HG03066 (cell line): ENCODE results near the gene HS6ST1.

Source experiments
- ATAC-seq: cut with Tn5 transposase; IDR thresholded peaks from one replicate; pipeline ENCODE4 v1.9.1; 2021; ENCODE audit warnings: low read depth; ENCODE audit not compliant: unreplicated experiment

The HS6ST1 gene

GRCh38 chr2:128284841-128285240, 33.8 kb downstream of the HS6ST1 start:
- no peak for ATAC-seq

DNA sequence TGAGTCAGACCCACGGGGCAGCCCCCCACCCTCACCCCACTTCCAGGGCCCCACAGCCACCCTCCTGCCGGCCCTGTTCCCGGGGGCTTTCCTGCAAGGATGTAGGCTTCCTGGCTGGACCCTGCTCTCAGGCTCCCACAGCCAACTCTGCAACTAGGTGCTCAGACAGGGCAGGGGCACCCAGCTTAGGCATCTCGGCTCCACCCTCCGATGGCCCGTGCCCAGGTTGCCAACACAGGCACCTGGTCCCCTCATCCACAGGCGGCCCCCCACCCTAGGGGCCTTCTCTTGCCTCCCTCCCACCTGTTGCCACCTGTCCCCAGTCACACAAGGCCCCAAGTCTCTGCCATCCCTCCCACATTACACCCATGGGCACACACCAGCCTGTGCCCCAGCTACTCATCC, 34.6 kb downstream of the HS6ST1 start:
- ATAC-seq, result no peak

DNA sequence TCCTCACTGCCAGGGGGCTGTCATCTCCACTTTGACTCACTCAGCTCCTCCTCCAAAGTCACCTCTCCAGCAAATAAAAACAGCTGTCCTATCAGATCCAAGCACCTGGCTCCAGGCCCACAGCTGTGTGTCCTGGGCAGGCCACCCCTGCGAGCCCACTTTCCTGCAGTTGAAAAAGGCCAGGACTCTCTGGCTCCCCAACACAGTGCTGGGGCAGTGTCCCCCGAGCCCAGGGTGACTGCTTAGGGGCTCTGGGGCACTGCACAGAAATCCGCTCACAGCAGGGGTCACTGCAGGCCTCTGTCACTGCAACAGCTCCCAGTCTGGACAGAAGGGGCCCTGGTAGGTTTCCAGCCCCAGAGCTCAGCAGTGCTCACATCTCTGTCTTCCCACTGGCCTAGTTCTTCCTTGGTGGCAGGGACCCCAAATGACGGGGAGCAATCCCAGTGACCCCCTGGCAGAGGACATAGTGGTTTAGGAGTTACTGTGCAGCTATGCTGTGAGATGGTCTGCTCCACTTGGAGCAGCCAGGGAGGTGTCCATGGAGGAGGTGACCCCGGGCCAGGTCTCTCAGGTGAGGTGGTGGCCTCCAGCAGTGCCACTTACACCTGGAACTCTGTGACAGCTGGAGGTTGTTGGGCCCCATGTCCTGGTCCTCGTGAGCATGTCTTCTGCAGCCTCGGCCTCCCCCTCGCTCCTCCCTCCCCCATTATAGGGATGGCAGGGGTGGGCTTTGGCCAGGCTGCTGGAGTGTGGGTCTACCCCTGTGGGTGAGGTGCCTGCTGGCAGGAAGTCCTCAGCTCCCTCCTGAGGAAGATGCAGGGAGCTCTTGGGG, 35.5 kb downstream of the HS6ST1 start:
- ATAC-seq, result no peak

DNA sequence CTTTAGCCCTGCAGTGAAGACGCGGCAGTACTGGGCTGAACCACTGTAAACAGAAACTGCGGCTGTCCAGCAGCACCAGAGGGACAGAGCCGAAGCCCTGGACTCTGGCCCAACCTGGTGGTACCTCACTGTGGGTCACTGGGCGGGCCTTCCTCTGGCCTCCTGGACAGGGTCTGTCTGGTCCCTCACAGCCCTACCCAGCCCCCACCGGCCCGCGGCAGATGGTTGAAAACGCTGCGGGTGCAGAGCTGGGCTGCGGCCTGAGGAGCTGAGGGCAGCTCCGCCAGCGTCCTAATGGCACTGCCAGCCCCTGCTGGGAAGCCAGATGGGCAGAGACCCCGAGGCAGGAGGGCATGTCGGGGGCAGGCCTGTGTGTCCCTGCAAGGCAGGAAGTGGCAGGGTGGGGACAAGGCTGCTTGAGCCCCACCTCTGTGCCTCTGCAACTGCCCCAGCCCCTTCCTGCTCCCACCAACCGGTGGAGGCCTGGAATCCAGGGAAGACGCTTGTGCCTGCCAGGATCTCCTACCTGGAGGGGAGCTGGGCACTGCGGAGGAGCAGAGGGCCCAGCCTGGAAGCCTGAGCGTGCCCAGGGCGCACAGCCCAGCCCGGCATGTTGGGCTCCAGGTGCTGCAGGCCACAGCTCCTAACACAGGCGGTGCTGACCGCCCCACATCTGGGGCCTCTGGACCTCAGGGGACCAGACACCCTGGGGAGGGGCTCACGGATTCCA, 36.3 kb downstream of the HS6ST1 start:
- ATAC-seq, result no peak

DNA sequence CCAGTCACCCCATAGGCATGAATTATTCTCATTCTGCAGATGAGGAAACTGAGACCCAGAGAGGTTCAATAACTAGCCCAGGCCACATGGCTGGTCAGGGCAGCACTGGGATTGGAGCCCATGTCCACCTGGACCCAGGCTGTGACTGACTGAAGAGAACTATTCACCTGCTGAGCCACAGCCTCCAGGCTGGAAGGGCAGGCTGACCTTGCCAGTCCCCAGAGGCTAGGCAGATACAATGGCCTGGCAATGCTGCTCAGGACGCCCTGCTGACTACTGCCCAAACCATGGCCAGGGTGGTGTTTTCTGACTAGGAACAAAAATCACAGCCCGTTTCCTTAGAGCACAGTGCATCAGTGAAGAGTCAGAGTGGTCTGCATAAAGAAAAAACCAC, 36.8 kb downstream of the HS6ST1 start:
- ATAC-seq, result no peak

GRCh38 chr2:128280901-128281321, 37.8 kb downstream of the HS6ST1 start:
- ATAC-seq, result no peak

GRCh38 chr2:128280158-128280871, 38.4 kb downstream of the HS6ST1 start:
- no peak for ATAC-seq

GRCh38 chr2:128279786-128280157, 38.9 kb downstream of the HS6ST1 start:
- ATAC-seq, result no peak

DNA sequence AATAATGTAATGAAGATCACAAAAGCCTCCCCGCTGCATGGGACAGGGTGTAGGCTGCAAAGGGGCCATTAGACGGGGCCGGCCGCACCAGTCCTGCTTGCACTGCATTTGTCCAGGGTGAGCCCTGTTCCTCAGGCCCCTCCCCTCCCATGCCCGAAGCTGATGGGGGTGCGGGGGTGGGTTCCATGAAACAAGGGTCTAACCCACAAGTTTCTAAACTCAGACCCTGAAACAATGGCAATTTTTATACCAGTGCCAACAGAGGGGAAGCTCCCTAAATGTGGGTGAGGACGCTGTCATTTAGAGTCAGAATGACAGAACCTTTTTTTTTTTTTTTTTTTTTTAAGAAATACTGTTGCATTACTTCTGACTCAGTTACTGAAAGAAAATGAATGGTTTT, 39.7 kb downstream of the HS6ST1 start:
- no peak for ATAC-seq

GRCh38 chr2:128277961-128278681, 40.5 kb downstream of the HS6ST1 start:
- no peak for ATAC-seq

DNA sequence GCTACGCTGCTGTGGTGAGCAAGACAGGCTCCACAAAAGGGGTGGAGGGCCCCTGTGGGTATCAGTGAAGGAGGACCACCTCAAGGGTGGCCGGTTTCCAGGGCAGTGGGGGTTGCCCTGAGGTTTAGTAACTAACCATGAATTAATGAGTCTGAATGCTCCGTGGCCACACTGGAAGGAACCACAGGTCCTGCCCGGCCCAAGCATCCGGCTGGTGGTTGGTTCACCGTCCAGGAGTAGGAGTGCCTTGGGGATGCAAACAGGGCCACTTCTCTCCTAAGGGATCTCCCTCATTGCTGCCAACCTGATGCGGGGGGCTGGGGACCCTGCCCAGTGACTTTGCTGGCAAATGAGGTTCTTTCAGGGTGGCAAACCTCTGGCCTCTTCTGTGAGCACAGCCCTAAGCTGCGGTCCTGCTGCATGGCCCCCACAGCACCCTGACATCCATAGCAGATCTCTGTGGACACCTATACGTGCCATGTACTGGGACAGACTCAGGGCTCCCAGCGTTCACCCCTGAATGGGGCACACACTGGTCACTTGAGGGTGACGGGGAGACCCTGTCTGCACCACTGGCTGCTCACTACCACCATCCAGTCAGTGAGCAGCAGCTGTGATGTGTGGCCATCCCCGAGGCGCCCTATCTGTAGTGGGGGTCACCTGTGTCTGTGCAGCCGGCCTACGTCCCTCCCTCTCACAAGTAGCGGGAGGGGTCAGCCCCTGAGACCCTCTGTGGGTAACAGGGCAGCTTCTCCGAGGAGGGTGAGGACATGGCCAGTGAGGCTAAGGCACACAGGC, 41.6 kb downstream of the HS6ST1 start:
- ATAC-seq, result no peak

DNA sequence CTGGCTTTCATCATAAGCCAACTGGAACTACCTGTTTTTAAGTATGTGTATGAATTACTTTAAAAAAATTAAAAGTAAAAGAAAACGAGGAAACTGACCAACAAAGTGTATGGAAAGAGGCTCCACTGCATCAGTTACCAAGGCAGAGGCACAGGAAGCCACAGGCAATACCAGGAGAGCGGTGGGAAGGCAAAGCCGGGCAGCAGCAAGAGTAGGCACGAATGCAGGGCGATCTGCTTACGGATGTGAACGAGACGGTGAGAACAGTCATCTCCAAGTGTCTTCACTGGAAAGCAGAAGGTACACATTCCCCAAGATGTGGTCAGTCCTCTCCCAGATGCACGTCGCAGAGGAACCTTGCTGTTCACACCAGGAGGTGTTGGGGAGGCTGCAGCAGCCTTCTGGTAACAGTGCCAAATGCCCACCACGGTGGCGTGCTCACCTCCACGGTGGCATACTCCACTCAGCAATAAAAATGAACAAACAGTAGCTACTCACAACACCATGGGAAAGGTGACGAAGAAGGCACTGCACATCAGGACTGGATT, 43.1 kb downstream of the HS6ST1 start:
- no peak for ATAC-seq

- ATAC-seq, result no peak
Measured at GRCh38 chr2:128274218-128274617, 44.5 kb downstream of the HS6ST1 start.

DNA sequence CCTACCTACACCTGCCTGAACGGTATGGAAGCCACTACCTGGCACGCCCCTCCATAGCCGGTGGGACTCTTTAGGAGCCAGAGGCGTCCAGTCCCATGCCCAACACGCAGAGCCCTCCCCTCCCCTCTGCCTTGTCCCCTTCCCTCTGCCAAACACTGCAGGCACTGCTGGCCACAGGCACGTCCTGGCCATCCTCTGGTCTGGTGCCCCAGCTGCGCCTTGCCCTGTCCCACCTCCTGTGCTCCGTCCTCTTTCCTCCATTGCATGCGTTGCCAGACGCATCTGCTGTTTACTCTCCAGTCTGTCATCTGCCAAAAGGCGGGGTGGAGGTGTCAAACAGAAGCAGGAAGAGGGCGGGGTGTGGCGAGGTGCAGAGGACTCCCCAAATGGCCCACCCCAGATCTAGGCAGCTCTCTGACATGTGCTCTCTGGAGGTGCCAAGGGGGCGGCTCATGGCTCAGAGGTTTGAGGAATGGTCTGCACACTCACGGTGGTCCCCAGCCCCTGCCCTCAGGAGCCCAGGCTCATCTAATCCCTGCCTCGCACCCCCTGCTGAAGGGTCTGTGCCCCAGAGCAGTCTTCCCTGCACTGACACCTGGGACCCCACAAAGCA, 45.1 kb downstream of the HS6ST1 start:
- no peak for ATAC-seq

GRCh38 chr2:128272601-128273468, 45.8 kb downstream of the HS6ST1 start:
- no peak for ATAC-seq

GRCh38 chr2:128271911-128272600, 46.6 kb downstream of the HS6ST1 start:
- no peak for ATAC-seq

GRCh38 chr2:128271597-128271910, 47.1 kb downstream of the HS6ST1 start:
- ATAC-seq, result no peak
